Left ventricle myocardium inferior (tissue), 1 donor: ENCODE data around the gene BAHCC1. TPM values are rescaled to one million over a fixed set of nuclear protein-coding genes. Genes with fewer than 3 reads are reported as not detected.

Experiments used
- DNase-seq: peaks from one replicate; pipeline ENCODE4 v3.0.0-alpha.2; 2020
- H3K27ac ChIP-seq: fragments of 200-600 bp; replicated peaks from 2 replicates; pipeline ENCODE4 v1.8.0; 2021
- H3K27me3 ChIP-seq: fragments of 200-600 bp; 2 replicates; pipeline ENCODE4 v1.8.0; 2021; ENCODE audit warnings: low read depth
- H3K36me3 ChIP-seq: fragments of 200-600 bp; 2 replicates; pipeline ENCODE4 v1.8.0; 2021
- H3K4me1 ChIP-seq: fragments of 200-600 bp; 2 replicates; pipeline ENCODE4 v1.8.0; 2021
- H3K4me3 ChIP-seq: fragments of 200-600 bp; 2 replicates; pipeline ENCODE4 v1.8.0; 2021; ENCODE audit warnings: mild to moderate bottlenecking, moderate library complexity
- H3K9me3 ChIP-seq: fragments of 200-600 bp; replicated peaks from 2 replicates; pipeline ENCODE4 v1.8.0; 2021
- CTCF ChIP-seq: fragments of 200-600 bp; IDR thresholded peaks from 2 replicates; pipeline ENCODE4 v1.8.0; 2021; ENCODE audit warnings: antibody characterized with exemption, mild to moderate bottlenecking, borderline replicate concordance
- intact Hi-C: fragments of 100-400 bp; cut with micrococcal nuclease; formaldehyde crosslinking; loops from one replicate; pipeline ENCODE4 v1.11.0; 2022
- total RNA-seq: library from RNA; stranded (reverse); fragmentation: NEBNext Ultra II Directional; extraction: Animal tissue kit (Norgen Biotek cat#: 25700); gene quantifications from one replicate; pipeline ENCODE4 v1.2.1, GENCODE V29; 2021
- donor health status: DM: no; HTN: yes; CAD: no; lungs with severe emphysema.

BAHCC1 gene
- total RNA-seq, 1 donor from 2014 or later, result 7.3 TPM

- TF ChIP-seq CTCF, result no peak
- H3K27me3 ChIP-seq, result no peaks in the 10 kb centered on the region
- peak; percentile 44 for DNase-seq
Observed at GRCh38 chr17:81398176-81398831, 3.0 kb downstream of the BAHCC1 start.

DNA sequence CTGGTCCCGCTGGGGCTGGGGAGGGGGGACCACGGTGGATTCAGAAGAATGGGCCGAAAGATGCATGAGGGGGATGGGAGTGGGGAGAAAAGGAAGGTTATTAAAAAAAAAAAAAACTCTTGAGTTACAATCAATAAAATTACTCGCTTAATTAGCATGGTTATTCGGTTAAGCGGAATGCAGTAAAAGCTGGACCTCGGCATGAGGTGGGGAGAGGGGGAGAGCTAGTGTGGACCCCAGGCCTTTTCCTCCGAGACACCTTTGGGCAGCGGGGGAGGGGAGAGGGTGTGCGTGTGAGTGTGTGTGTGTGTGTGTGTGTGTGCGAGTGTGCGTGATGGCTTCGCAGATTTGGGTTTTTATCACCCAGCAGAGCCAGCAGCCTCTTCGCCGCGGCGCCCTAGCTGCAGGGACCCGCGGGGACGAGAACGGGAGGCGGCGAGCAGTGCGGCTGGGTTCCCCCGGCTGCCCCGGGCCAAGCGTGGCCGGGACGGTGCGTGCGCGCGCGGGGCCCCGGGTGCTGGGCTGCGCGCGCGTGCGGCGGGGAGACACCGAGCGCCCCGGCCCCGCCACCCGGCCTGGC is 3.7 kb downstream of the BAHCC1 start:
- Histone ChIP-seq H3K27me3 (no peaks in the 10 kb centered on the region), H3K36me3 (no peaks in the 10 kb centered on the region), H3K27ac (peak overlapping the region; percentile 100), H3K9me3 (no peaks in the 10 kb centered on the region), H3K4me3 (peak overlapping the region; percentile 96), H3K4me1 (peaks cover 87% of the 10 kb centered on the region)
- intact Hi-C loops, result no loop called here
- no peak for TF ChIP-seq CTCF
- no peak for DNase-seq

More at GRCh38 chr17:81398176-81398831, 3.0 kb downstream of the BAHCC1 start:
- H3K36me3 ChIP-seq, result no peaks in the 10 kb centered on the region
- peaks cover 85% of the 10 kb centered on the region for H3K4me1 ChIP-seq
- peak overlapping the region; percentile 96 for H3K4me3 ChIP-seq
- H3K9me3 ChIP-seq, result no peaks in the 10 kb centered on the region
- H3K27ac ChIP-seq, result peak overlapping the region; percentile 100
- intact Hi-C loops, result no loop called here

DNA sequence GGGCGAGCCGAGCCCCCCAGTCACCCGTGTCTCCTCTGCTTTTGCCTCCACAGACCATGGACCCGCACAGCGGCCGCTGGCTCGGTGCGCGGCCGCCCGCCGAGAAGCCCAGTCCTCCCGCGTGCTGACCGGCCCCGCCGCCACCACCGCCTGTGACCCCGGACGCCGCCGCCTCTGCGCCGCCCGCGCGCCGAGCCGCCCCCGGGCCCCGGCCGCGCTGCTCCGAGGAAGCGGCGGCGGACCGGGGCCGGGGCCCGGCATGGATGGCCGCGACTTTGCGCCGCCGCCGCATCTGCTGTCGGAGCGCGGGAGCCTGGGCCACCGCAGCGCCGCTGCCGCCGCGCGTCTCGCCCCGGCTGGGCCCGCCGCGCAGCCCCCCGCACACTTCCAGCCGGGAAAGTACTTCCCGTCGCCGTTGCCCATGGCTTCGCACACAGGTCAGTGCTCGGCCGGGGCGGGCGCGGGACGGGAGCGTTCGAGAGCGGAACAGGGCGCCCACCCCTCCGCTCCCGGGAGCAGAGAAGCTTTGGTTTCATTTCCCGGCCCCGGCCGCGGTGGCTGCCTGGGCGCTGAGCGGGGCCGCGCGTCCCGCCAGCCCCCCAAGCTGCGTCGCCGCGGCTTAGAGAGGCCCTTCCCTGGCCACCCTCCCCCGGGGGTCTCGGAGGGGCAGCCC is 4.4 kb downstream of the BAHCC1 start:
- Histone ChIP-seq H3K4me3 (peak overlapping the region; percentile 96), H3K9me3 (no peaks in the 10 kb centered on the region), H3K27me3 (no peaks in the 10 kb centered on the region), H3K4me1 (peaks cover 88% of the 10 kb centered on the region), H3K27ac (peak overlapping the region; percentile 100), H3K36me3 (no peaks in the 10 kb centered on the region)
- intact Hi-C loops, result loop anchor here (10.0 kb wide), 1 partner anchor 105 kb away; the partner anchor contains the start of gene SLC38A10
- peak; percentile 38 for DNase-seq
- TF ChIP-seq CTCF, result no peak

- H3K27me3 ChIP-seq, result no peaks in the 10 kb centered on the region
- no peaks in the 10 kb centered on the region for H3K36me3 ChIP-seq
- intact Hi-C loops, result loop anchor here (10.0 kb wide), 1 partner anchor 106 kb away; the partner anchor contains the start of gene SLC38A10
- peaks cover 91% of the 10 kb centered on the region for H3K4me1 ChIP-seq
- TF ChIP-seq CTCF, result no peak
- H3K4me3 ChIP-seq, result peak overlapping the region; percentile 96
- DNase-seq, result peak; percentile 60
- no peaks in the 10 kb centered on the region for H3K9me3 ChIP-seq
- peak overlapping the region; percentile 100 for H3K27ac ChIP-seq
Observed at GRCh38 chr17:81400154-81400977, 5.1 kb downstream of the BAHCC1 start.
